Mucosa of gallbladder (tissue), 1 donor: ENCODE data around the gene CHRNA7. TPM values are rescaled to one million over a fixed set of nuclear protein-coding genes. Genes with fewer than 3 reads are reported as not detected.

Source experiments
- DNase-seq: peaks from one replicate; pipeline ENCODE4 v3.0.0-alpha.2; 2020; ENCODE audit warnings: low spot score
- total RNA-seq: library from RNA; stranded (reverse); gene quantifications from one replicate; pipeline ENCODE4 v1.2.1, GENCODE V29; 2021
- donor health status: DM: no; HTN: no; CAD: no.

Gene CHRNA7
- 4.2 TPM for total RNA-seq

DNA sequence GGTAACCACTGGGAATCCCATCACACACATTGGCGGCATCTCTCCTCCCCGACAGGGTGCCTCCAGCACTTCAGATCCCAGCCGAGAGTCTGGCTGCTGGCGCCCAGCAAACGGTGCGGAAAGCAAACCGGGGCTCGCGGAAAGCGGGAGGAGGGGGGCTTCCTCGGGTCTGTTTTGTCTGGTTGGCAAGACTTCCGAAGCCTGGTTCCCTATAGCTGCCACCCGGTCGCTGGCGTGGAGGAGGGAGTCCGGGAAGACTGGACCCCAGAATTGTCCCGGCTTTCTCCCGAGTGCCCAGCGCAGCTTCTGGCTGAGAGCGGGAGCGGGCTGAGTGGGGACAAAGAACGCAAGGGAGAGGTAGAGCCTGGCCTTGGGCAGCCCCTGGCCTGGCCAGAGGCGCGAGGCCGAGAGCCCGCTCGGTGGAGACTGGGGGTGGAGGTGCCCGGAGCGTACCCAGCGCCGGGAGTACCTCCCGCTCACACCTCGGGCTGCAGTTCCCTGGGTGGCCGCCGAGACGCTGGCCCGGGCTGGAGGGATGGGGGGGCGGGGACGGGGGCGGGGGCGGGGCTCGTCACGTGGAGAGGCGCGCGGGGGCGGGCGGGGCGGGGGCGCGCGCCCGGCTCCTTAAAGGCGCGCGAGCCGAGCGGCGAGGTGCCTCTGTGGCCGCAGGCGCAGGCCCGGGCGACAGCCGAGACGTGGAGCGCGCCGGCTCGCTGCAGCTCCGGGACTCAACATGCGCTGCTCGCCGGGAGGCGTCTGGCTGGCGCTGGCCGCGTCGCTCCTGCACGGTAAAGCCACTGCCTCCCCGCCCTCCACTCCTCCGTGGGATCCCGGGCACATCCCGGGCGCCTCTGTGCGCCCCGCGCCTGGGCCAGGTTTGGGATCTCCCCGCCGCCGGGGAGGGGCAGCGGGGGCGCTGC, at the start of gene CHRNA7:
Gene CHRNA7 (plus strand): TSS at position 654 of the 920 bp plus-strand sequence. CDS start 80 bp downstream, at position 734.
- peak; percentile 52 for DNase-seq

DNA sequence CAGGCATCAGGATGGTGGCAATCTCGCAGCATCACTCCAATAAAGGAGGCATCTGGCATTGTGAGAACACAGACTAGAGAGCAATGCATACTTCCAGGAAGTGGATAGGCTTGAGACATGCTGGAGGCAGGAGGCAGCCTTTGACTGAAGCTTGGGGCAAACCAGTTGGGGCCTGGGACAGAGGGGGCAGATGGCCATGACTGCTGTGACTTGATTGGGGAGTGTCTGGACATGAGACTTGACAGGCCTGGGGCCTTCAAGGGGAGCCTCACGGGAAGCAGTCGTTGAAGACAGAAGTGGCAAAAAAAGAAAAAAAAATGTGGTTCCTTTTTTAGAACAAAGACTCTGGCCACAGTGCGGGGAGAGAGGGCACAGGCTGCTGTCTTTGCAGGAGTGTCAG, 44.7 kb upstream of the CHRNA7 start:
- DNase-seq: no peak

DNA sequence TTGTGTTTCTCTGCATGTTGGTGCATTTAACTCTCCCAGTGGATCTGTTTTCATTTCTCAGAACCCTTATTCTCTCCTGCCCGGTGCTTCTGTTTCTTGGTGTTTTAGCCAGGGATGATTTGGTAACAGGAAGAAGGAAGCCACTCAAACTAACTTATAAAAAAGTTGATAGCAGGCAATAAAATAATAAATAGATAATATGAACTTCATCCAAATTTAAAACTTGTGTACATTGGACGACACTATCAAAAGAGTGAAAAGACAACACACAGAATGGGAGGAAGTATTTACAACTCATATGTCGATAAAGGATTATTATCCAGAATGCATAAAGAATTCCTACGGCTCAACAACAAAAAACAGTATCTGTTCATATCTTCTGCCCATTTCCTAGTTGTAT, 37.3 kb upstream of the CHRNA7 start:
- DNase-seq: no peak

DNA sequence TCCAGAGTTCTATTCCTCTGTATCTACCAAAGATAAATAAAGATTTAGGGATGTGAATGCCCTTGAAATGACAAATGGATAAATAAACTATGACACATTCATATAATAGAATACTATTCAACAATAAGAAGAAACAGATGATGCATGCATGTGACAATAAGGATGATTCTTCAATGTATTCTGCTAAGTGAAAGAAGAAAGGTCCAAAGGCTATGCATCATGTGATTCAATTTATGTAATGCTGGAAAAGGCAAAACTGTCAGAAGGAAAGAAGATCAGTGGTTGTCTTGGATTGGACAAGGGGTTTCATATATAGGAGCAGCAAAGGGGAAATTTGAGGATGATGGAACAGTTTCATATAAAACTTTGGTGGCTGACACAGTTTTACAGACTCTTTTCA, 32.6 kb upstream of the CHRNA7 start:
- DNase-seq: no peak

GRCh38 chr15:32003558-32003957, 26.8 kb upstream of the CHRNA7 start:
- DNase-seq: no peak

DNA sequence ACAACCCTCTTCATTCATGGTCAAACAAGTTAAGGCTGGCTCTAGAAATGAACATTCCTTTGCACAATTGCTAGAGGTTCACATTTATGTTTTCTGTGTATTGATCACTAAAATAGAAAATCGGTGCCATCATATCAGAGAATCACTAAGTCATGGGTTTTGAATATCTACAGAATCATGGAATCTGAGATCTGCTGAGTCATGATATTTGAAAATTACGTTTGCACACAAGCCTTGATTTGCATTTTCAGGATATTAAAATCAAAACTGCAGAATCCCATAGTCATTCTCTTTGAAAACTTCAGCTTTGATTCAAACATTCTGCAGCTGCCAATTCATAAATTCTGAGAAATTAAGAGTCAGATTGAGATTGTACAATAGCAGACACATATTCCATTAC, 26.1 kb upstream of the CHRNA7 start:
- DNase-seq: no peak

- DNase-seq: no peak
These were observed 22.9 kb upstream of the CHRNA7 start for GRCh38 chr15:32007355-32007960.

DNA sequence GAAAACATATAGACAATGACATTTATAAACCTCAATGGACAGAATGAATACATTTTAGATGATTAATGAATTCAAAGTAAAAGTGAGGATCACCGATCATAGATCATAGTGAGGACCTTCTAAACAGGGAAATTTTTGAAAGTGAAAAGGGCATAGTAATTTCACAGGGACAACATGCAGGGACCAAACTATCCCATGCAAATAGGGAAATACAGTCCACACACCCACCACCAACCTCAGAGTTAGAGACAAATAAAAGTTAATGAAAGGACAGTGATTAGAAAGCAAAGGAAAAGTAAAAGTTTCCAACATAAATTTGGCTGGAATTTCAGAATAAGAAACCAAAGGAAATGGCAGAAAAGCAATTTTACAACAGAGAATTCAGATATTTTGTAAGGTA, 15.4 kb upstream of the CHRNA7 start:
- no peak for DNase-seq

GRCh38 chr15:32020156-32020555, 10.2 kb upstream of the CHRNA7 start:
- DNase-seq: no peak

DNA sequence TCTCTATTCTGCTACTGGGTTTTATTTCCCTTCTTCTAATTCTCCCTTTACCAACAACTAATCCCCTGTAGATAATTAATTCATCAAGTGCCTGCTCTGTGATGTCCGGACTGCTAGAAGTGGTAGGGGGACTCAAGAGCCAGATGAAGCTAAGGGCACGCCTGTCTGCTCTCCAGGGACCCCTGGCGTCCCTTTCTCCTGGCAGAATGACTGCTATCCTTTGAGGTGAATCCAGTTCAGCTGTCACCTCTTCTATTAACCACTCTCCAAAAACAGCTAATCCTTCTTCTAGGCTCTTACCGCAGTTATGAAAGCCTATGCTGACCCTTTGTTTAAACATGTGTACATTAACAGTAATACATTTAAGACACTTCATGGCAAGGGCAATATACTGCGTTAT, 1.4 kb upstream of the CHRNA7 start:
- DNase-seq: no peak

DNA sequence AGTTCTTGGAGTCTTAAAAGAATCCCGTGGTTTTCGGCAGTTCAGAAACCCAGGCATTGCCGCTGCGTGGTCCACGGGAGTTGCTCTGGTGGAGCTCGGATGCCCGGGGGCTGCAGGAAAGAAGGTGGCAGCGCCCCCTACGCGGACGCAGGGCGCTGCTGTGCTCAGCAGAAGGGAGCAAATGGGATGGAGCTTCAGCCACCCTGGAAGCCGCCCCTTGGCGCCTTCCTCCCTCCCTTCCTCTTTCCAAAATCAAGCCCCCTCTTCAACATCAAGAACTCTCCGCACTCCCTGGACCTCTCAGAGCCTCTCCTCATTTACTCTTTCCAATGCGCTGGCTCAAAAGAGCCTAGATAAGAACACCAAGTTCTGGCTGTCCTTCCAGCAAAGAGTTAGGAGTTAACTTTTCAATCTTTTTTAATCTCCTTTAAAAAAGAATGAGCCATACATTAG, 880 bp upstream of the CHRNA7 start:
- no peak for DNase-seq

GRCh38 chr15:32030795-32031194, 480 bp downstream of the CHRNA7 start:
- no peak for DNase-seq

DNA sequence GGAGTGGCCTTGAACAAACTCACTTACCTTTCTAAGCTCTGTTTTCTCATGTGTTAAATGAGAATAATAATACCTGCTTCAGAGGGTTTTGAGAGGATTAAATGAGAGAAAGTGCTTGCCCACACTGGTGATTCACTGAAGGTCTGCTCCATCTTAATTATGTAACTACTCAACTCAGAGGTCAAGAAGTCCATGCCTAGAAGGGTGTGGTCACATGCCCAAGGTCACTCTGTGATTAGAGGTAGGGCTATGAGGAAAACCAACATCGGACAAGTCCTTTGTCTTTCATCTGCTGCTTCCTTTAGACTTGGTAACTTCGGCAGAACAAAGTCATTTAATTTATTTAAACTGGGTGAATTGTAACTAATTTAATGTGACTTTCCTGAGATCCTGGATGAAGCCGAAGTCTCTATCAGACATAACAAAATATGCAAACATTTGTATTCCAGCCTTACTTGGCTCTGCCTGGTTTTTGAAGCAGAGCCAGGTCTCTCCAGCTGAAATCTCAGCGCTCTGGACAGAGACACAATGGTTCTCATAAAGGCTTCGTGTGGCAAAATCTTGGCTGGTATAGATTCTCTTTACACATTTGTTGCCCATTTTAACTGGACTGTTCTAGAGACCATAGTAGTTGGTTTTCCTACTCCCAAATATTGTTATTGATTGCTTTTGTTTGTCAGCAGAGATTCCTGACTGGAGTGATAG, 3.0 kb downstream of the CHRNA7 start:
- DNase-seq: no peak

DNA sequence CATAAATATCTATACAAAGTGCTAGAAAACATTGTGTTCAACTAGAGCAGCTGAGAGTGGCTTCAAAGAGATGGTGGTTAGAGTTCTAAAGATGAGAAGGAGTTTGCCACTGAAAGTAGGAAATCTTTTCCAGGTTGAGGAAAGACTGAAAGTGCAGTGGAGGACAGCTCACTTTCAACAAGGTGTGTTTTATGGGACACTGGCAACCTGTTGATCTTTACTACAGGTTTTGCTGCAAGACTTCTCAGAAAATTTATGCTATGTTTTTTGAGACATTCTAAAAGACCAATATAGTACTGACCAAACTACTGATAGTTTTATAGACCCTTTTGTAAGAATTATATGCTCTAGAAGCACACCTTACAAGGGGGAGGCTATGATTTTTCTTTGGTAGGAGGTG, 3.8 kb downstream of the CHRNA7 start:
- DNase-seq: no peak

DNA sequence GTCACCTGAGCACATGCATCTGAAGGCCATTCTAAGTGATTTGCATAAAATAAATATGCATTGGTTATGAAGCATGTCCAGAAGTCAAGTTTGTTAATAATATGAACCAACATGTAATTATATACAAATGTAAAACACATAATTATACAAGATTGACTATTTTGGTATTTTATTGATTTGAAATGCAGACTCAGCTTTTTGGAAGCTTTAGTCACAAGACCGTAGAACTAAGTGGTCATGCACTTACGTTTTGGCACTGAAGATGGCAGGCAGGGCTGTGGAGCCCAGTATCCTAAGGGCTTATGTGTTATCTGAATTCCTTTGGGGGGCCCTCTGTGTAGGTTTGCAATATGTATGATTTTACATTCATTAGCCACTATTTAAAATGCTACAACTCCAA, 5.0 kb downstream of the CHRNA7 start:
- DNase-seq: no peak

GRCh38 chr15:32036971-32037370, 6.7 kb downstream of the CHRNA7 start:
- no peak for DNase-seq

DNA sequence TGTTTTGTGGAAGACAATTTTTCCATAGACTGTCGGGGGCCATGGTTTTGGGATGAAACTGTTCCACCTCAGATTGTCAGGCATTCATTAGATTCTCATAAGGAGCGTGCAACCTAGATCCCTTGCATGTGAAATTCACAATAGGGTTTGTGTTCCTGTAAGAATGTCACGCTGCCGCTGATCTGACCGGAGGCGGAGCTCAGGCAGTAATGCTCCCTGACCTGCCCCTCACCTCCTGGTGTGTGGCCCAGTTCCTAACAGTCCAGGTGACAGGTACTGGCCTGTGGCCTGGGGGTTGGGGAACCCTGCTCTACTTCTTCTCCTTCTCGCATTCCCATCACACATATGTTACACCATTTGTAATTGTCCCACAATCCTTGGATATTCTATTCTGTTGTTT, 11.0 kb downstream of the CHRNA7 start:
- no peak for DNase-seq

- no peak for DNase-seq
These were observed 12.1 kb downstream of the CHRNA7 start for GRCh38 chr15:32042269-32042972.

- DNase-seq: no peak
These were observed 23.4 kb downstream of the CHRNA7 start for GRCh38 chr15:32053719-32054118.

- DNase-seq: no peak
These were observed 27.6 kb downstream of the CHRNA7 start for GRCh38 chr15:32057876-32058425.

DNA sequence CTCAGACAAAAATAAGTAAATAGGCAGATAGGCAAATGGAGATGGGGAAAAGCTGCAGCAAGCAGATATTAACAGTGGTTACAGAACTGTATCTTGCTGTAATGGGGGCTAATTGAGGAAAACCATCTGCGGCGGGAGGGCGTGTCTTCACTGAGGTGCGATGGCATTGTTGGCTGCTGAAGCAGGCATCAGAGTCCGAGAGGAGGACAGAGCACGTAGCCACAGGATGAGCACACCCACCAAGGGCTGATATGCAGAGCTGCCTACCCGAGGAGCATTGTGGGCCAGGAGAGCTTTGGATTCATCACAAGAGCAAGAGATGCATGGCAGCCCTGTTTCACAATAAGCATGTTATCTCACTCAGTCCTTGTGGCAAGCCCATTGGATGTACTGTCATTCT, 30.4 kb downstream of the CHRNA7 start:
- DNase-seq: no peak

GRCh38 chr15:32067115-32067514, 36.8 kb downstream of the CHRNA7 start:
- DNase-seq: no peak
